Middle frontal gyrus (tissue), 1 donor: Measurements from ENCODE around the gene STX17.

ENCODE experiments used
- DNase-seq: peaks from one replicate; pipeline ENCODE4 v3.0.0-alpha.2; 2015; ENCODE audit warnings: low spot score; ENCODE audit errors: extremely low spot score

Gene STX17

GRCh38 chr9:99905833-99906402 is 536 bp upstream of the STX17 start:
- no peak for DNase-seq

- no peak for DNase-seq
Observed at GRCh38 chr9:99907208-99907532, 716 bp downstream of the STX17 start.

GRCh38 chr9:99911600-99911999 is 5.1 kb downstream of the STX17 start:
- no peak for DNase-seq

GRCh38 chr9:99916650-99917049 is 10.2 kb downstream of the STX17 start:
- no peak for DNase-seq

GRCh38 chr9:99918134-99918533 is 11.7 kb downstream of the STX17 start:
- DNase-seq: no peak

GRCh38 chr9:99919930-99920329 is 13.5 kb downstream of the STX17 start:
- DNase-seq: no peak

GRCh38 chr9:99921875-99922710 is 15.6 kb downstream of the STX17 start:
- no peak for DNase-seq

GRCh38 chr9:99922711-99923030 is 16.2 kb downstream of the STX17 start:
- DNase-seq: no peak

- no peak for DNase-seq
Observed at GRCh38 chr9:99925541-99925940, 19.1 kb downstream of the STX17 start.

- DNase-seq: no peak
Observed at GRCh38 chr9:99929652-99930051, 23.2 kb downstream of the STX17 start.

GRCh38 chr9:99931155-99931840 is 24.8 kb downstream of the STX17 start:
- DNase-seq: no peak

GRCh38 chr9:99936947-99937587 is 30.6 kb downstream of the STX17 start:
- no peak for DNase-seq

GRCh38 chr9:99947395-99947794 is 40.9 kb downstream of the STX17 start:
- DNase-seq: no peak

GRCh38 chr9:99948482-99948881 is 42.0 kb downstream of the STX17 start:
- no peak for DNase-seq

GRCh38 chr9:99948896-99949295 is 42.4 kb downstream of the STX17 start:
- DNase-seq: no peak

- DNase-seq: no peak
Observed at GRCh38 chr9:99953861-99954507, 47.5 kb downstream of the STX17 start.

GRCh38 chr9:99954819-99955218 is 48.4 kb downstream of the STX17 start:
- DNase-seq: no peak

- no peak for DNase-seq
Observed at GRCh38 chr9:99955606-99956005, 49.2 kb downstream of the STX17 start.

GRCh38 chr9:99962680-99963261 is 56.3 kb downstream of the STX17 start:
- no peak for DNase-seq

- DNase-seq: no peak
Observed at GRCh38 chr9:99964336-99964735, 57.9 kb downstream of the STX17 start.

- no peak for DNase-seq
Observed at GRCh38 chr9:99966001-99966400, 59.5 kb downstream of the STX17 start.
